ENCODE measurements around the gene RHOB. TPM values are rescaled to one million over a fixed set of nuclear protein-coding genes. Genes with fewer than 3 reads are reported as not detected.

Gene RHOB
- total RNA-seq, 1 donor from 2014 or later = 16.1 TPM

- H3K27ac ChIP-seq = no peak overlapping the region
- no peak overlapping the region for H3K4me2 ChIP-seq
- Mint-ChIP-seq H3K27me3 (ENCODE audit: insufficient read depth, low read depth) (peaks cover 7% of the 10 kb centered on the region), H3K9me3 (no peaks in the 10 kb centered on the region), H3K36me3 (no peaks in the 10 kb centered on the region), H3K4me3 (no peak overlapping the region), H3K4me1 (peaks cover 33% of the 10 kb centered on the region), H3K27ac (no peak overlapping the region)
- H4K20me1 ChIP-seq (ENCODE audit: low read depth) = no peaks in the 10 kb centered on the region
- H3K27me3 ChIP-seq = no peaks in the 10 kb centered on the region
- H3K4me1 ChIP-seq = peaks cover 12% of the 10 kb centered on the region
- H3K4me3 ChIP-seq = no peak overlapping the region
- H3K79me2 ChIP-seq (ENCODE audit: low read depth) = no peaks in the 10 kb centered on the region
- H3K9ac ChIP-seq = no peak overlapping the region
- no peak overlapping the region for H2AFZ ChIP-seq (replicated peaks)
- H3F3A ChIP-seq (ENCODE audit: low read depth) = peaks cover 6% of the 10 kb centered on the region
- DNase-seq (ENCODE audit: low spot score) = no peak
- no peaks in the 10 kb centered on the region for H3K9me3 ChIP-seq (ENCODE audit: low read depth)
- no peaks in the 10 kb centered on the region for H3K36me3 ChIP-seq
- TF ChIP-seq EZH2 (IDR thresholded peaks at IDR 0.05) (no peak), EZH2phosphoT487 (IDR thresholded peaks at IDR 0.05) (no peak), CTCF (IDR thresholded peaks at IDR 0.05) (no peak)
These were observed 23.0 kb upstream of the RHOB start for GRCh38 chr2:20423847-20424246.

DNA sequence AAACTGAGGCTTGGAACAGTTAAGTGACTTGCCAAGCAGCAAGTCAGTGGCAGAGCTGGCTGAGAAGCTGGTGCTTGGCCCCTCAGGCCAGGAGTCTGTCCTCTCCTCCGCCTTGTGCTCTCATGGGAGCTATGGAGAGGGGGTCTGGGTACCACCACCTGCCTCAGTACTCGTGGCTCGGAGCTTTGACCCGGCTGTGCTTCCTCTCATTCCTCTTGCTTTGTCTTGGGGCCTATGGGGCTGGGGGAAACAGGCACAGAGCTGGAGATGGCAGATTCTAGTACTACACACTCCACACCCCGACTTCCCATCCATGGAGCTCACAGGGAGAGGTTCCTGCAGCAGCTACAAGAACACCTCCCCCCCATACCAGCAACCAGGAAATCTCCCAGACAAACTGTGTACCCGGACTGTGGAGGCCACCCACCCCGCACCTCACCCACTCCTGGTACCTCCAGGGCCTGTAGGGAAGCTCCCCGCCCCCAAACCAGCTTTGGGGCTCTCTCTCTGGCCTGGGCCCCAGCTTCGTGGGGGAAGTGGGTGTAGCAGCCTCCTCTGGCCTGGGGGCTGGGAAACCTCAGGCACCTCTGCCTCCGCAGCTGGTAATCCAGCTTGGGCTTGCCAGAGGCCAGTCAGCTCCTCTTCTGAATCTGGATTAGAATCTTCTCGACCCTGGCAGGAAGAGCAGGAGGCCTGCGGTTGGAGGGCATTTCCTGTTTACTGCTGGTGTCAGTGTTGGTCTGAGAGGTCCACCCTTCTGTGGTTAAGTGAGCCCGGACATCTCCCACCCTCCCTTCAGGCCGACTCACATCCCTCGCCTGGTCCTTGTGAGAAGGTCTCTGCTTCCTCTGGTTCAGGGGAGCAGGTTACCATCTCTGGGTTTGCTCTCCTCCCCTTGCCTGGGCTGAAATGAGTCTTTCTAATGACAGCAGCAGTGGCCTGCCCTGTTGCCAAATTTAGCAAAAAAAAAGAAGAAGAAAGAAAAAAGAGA lies 22.3 kb upstream of the RHOB start:
- Histone ChIP-seq H3K4me2 (no peak overlapping the region), H3K79me2 (ENCODE audit: low read depth) (no peaks in the 10 kb centered on the region), H3K27ac (no peak overlapping the region), H3K27me3 (no peaks in the 10 kb centered on the region), H3K4me1 (peaks cover 6% of the 10 kb centered on the region), H3F3A (ENCODE audit: low read depth) (no peaks in the 10 kb centered on the region), H2AFZ (replicated peaks) (no peak overlapping the region), H3K4me3 (no peak overlapping the region), H3K9ac (no peak overlapping the region), H3K9me3 (ENCODE audit: low read depth) (no peaks in the 10 kb centered on the region), H3K36me3 (no peaks in the 10 kb centered on the region), H4K20me1 (ENCODE audit: low read depth) (no peaks in the 10 kb centered on the region)
- peaks cover 7% of the 10 kb centered on the region for H3K27me3 Mint-ChIP-seq (ENCODE audit: insufficient read depth, low read depth)
- peak overlapping the region; percentile 50 for H3K27ac Mint-ChIP-seq
- DNase-seq (ENCODE audit: low spot score) = no peak
- no peaks in the 10 kb centered on the region for H3K36me3 Mint-ChIP-seq
- peaks cover 27% of the 10 kb centered on the region for H3K4me1 Mint-ChIP-seq
- no peak for TF ChIP-seq EZH2 (IDR thresholded peaks at IDR 0.05)
- no peak for TF ChIP-seq CTCF (IDR thresholded peaks at IDR 0.05)
- TF ChIP-seq EZH2phosphoT487 (IDR thresholded peaks at IDR 0.05) = no peak
- no peak overlapping the region for H3K4me3 Mint-ChIP-seq
- no peaks in the 10 kb centered on the region for H3K9me3 Mint-ChIP-seq

DNA sequence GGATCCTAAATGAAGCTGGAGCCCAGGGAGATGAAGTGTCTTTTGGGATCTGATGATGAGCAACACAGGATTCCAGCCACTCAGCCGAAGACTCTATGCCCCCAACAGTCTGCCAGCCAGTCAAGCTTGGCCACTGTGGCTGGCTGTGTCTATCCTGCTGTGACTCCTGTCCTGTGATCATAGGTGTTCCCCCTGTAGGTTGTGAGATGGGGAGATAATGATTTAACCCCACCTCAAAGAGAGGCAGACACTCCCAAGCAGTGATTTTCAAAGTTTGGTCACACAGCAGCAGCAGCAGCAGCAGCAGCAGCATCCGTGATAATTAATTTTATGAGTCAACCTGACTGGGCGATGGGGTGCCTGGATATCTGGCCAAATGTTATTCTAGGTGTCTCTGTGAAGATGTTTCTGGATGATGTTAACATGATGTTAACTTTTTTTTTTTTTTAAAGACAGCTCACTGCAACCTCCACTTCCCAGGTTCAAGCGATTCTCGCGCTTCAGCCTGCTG lies 21.4 kb upstream of the RHOB start:
- Histone ChIP-seq H3K4me3 (no peak overlapping the region), H4K20me1 (ENCODE audit: low read depth) (no peaks in the 10 kb centered on the region), H3K27ac (no peak overlapping the region), H2AFZ (replicated peaks) (no peak overlapping the region), H3F3A (ENCODE audit: low read depth) (no peaks in the 10 kb centered on the region), H3K4me1 (peaks cover 6% of the 10 kb centered on the region), H3K79me2 (ENCODE audit: low read depth) (no peaks in the 10 kb centered on the region), H3K4me2 (no peak overlapping the region), H3K36me3 (no peaks in the 10 kb centered on the region), H3K9ac (no peak overlapping the region), H3K27me3 (no peaks in the 10 kb centered on the region), H3K9me3 (ENCODE audit: low read depth) (no peaks in the 10 kb centered on the region)
- Mint-ChIP-seq H3K4me1 (peaks cover 23% of the 10 kb centered on the region), H3K36me3 (no peaks in the 10 kb centered on the region), H3K4me3 (peak overlapping the region; percentile 41), H3K27me3 (ENCODE audit: insufficient read depth, low read depth) (peaks cover 7% of the 10 kb centered on the region), H3K9me3 (no peaks in the 10 kb centered on the region), H3K27ac (peak overlapping the region; percentile 12)
- no peak for DNase-seq (ENCODE audit: low spot score)
- TF ChIP-seq EZH2phosphoT487 (IDR thresholded peaks at IDR 0.05) (no peak), EZH2 (IDR thresholded peaks at IDR 0.05) (no peak), CTCF (IDR thresholded peaks at IDR 0.05) (no peak)
